Activated CD4-positive, CD25-positive, alpha-beta regulatory T cell treated with anti-CD3 and anti-CD28 coated beads, Interleukin-2, amount 50 U/mL, for 72 hours (primary cell): ENCODE data around the gene C3orf20.

Experiments
- DNase-seq: peaks from one replicate; pipeline ENCODE4 v3.0.0; 2021

Gene C3orf20

DNA sequence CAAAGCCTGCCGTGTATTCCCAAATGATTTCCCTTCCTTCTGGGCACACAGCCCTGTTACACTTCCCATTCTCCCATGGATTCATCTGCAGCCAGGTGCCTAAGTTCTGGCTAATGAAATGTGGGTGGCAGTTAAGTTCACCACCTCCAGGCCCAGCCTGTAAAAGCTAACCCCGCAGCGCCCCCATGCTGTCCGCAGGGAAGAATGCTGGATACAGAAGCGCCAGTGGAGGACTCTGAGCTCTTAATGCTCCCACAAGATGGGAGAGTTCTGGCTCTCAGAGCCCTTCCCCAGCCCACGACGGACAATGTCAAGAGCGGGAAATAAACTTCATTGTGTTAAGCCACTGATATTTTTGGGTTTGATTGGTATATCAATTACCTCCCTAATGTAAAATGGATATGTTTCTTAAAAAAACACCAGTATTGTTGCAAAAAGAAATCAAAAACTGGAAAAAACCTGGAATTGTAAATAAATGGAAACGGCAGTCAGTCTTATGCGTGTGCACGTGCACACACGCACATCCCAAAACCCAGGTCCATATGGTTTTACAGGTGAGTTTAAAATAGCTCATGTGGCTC is 106.1 kb downstream of the C3orf20 start:
- DNase-seq, result no peak

DNA sequence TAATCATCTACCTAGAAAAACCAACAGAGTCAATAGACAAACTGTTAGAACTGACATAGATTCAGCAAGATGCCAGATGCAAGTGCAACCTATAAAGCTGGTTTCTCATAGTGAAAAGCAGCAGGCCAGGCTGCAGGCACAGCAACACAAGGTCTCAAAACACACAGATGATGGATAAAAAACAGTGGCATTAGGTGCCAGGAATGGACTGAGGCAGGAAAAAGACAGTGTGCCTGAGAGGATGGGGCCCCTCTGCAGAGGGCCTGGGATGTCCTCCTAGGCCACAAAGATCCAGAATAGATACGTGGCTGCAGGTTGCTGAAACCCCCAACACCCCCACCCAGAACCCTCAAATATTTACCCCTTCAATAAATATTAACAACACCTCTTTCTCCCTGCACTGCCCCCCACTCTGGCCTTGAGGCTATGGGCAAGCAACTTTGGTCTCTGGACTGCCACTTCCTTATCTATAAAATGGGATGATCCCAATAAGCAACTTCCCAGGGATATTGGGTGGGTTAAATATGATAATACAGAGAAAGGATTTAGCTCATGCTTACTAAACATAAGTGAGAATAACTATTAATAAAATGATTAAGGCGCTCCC is 108.6 kb downstream of the C3orf20 start:
- DNase-seq, result no peak

DNA sequence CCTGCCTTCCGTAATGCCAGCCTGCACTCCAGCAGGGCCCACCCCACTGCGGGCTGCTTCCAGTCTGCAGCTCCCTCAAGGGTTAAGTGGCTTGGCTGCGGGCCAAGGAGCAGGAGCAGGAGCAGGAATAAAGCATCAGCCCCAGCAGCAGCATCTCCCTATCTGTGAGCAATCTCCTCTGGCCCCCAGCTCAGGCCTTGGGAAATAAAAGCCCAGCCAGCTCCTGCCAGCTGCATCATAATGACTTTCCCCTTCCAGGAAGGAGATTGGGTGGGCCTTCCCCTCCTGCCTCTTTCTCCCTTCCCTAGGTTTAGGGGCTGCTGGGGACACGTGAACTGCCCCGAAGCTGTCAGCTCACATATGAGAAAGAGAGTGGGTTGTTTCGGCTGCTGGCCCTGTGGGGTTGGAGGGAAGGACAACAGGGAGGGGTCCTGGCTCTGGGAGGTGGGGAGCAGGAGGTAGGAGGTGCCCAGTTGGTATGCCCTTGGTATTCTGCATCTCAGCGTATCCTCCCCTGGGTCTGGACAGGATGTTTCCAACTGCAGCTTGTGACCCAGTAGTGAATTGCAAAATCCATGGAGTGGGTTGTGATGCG is 109.2 kb downstream of the C3orf20 start:
- DNase-seq, result no peak

DNA sequence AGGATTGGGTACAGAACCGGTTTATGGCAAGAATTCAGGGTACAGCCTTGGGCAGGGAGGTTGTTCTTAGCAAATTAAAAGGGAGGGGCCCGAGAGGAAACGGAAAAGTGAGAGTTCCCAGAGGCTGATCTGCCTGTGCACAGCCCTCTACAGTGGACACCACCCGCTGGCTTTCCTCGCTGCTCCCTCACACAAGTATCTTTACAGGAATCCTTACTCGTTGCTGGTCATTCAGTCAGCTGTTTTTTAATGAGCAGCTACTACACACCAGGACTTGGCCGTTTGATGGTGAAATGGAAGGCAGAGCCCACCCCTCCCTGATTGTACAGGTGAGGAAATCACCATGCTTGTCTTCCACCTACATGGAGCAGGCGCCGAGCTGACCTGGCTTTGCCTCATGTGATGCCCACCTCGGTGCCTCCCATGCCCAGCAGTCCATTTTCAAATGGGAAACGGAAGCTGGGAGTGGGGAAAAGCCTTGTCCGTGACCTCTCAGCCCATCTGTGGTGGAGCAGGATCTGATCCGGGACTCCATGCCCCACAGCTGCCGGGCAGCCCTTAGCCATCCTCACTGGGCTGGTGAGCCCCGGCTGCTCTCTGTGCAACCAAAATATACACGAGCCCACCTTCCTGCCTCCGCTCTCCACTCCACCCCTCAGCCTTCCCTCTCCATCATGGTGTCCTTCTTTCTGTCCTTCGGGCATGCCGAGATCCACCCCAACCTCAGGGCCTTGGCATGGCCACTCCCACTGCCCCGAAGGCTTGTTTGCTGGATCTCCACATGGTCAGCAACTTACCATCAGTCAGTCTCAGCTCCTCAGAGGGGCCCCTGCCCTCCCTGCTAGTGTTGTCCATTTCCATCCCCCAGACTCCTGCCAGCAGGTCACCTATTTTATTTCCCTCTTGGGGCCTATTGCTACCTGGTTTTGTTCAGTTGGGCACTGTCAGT is 110.5 kb downstream of the C3orf20 start:
- no peak for DNase-seq

DNA sequence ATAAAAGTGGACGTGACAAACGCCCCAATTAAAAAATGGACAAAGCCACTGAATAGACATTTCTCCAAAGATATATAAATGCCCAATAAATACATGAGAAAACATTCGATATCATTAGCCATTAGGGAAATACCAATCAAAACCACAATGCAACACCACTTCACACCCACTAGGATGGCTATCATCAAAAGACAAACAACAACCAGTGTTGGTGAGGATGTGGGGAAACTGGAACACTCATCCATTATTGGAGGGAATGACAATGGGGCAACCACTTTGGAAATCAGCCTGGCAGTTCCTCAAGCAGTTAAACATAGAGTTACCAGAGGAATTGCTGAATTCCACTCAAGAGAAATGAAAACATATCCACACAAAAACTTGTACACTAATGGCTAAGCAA is 111.4 kb downstream of the C3orf20 start:
- no peak for DNase-seq

GRCh38 chr3:14787630-14788029 is 112.7 kb downstream of the C3orf20 start:
- DNase-seq, result no peak

DNA sequence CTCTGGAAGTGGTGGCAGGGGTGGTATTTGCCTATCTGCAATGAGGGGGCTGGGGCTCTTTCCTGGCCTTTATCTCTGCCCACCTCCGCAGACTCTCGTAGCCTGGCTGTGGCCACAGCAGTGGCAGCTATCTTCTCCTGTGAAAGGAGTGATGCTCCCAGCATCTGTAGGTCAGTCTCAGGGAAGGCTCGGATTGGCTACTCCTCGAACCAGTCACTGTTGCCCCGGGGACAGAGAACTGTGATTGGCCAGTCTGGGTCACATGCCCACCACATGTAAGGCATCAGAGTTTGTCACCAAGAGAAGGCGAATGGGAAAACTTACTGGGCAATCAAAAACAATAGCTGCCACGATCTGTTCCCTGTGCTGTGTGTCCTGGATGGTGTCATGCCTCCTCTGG is 113.7 kb downstream of the C3orf20 start:
- no peak for DNase-seq

DNA sequence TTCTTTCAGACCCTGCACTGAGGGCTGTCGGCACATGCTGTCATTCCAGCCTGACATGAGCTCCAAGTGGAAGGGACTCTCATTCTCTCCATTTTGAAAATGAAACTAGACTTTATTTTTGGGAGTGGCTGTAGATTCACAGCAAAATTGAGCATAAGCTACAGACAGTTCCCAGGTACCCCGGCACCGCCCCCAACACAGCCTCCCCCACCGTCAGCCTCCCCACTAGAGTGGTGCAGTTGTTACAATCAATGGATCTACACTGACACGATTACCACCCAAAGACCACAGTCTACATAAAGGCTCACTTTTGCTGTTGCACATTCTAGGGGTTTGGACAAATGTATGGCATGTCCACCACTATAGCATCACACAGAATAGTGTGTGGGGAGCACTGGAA is 114.3 kb downstream of the C3orf20 start:
- no peak for DNase-seq

- no peak for DNase-seq
Measured at GRCh38 chr3:14789640-14790285, 114.8 kb downstream of the C3orf20 start.

DNA sequence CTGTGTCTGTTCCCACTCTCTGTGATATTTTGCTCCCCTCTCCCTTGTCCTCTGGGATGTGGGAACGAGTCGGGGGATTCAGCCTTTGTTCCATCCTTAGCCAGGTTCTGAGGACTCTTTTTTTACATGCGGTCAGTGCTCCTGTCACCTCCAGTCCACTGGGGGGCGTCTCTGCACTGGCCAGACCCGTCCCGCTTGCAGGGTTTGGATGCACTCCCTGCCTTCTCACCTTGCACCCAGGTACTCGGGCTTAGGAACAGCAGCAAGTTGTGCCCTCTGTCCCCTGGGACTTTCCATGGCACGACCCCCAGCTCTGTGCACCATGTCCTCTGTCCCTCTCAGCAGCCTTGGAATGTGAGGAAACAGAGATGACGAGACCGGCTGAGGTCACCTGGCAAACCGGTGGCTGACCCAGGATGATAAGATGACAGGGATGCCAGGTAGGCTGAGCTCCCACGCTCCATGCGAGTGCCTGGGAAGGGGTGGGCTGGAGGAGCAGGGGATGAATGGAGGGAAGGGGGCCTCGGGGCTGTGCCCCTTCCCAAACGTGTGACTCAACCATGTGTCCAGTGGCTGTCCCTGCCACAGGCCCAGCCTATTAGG is 116.5 kb downstream of the C3orf20 start:
- DNase-seq, result no peak

- DNase-seq, result no peak
Measured at GRCh38 chr3:14792691-14793121, 117.8 kb downstream of the C3orf20 start.

DNA sequence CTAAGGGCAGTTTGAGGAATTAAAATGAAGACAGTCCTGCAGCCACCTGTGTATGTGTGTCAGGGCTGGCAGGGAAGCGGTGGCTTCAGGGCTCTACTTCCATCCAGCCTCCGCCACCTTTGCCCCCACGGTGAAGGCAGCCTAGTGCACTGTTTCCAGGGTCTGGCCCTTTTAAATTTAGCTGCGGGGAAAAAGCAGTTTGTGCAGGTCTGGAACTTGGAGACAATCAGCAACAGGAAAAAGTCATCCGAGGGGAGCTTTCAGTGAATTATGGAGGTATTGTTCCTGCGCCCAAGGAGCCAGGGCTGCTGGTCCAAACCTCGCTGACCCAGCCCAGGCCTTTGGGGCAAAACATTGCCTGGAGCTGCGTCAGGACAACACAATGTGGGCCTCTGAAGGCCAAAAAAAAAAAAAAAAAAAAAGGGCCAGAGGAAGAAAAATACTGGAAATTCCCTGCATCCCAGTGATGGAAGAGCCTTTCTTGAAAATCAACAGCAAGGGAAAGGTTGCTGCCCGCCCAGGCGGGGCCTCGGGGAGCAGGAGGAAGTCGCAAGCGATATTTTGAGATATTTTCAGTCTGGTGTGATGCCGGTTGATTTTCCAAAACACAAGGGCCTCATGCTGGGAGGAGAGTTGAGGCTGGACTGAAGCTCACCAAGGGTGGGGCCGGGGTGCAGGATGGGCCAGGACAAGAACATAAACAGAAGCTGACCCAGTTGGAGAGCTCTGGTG is 118.4 kb downstream of the C3orf20 start:
- DNase-seq, result no peak

DNA sequence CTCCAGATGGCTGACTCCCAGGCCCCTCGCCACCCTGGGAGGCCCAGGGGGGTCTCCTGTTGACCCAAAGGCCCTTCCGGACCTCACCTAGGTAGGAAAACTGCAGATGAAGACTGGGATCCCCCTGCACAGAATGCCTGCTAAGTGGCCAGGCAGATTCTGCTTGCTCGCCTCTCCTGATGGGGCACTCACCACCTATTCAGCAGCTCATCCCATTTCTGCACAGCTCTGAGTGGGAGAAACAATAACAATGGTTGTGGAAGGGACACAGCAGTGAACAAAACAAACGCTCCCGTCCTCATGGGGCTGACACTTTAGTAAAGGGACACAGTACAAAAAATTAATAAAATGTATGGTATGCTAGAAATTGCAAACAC is 118.9 kb downstream of the C3orf20 start:
- DNase-seq, result no peak

GRCh38 chr3:14794435-14794834 is 119.5 kb downstream of the C3orf20 start:
- DNase-seq, result no peak

GRCh38 chr3:14795996-14796395 is 121.1 kb downstream of the C3orf20 start:
- no peak for DNase-seq

DNA sequence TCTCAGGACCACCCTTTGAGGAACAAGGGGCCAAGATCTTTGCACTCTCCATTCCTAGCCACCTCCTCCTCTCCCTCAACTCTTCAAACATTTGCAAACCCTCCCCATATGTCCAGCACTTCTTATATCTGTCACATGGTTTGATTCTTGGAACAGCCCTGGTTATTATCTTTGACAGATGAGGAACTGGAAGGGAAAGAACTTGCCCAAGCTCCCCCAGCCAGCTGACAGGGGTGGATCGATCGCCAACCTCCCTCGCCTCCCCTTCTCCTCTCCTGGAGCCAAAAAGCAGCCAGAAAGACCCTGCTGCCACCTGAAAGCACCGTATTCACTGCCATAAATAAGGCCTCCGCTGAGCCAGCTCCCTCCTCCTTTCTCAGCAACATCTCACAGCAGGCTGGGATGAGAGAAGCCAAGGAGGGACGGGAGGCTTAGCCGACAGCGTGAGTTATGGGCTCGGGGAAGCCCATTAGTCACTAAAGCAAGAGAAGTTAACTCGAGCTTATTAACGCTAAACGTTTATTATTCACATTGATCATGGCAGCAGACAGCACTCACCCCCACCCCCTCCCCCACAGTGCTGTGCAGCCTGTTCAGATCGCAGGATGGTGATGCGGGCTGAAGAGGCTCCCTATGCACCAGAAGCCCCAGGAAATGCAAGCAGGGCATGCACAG is 121.6 kb downstream of the C3orf20 start:
- DNase-seq, result no peak

GRCh38 chr3:14797731-14798130 is 122.8 kb downstream of the C3orf20 start:
- no peak for DNase-seq

- no peak for DNase-seq
Measured at GRCh38 chr3:14798231-14798630, 123.3 kb downstream of the C3orf20 start.

GRCh38 chr3:14799146-14799545 is 124.2 kb downstream of the C3orf20 start:
- DNase-seq, result no peak

DNA sequence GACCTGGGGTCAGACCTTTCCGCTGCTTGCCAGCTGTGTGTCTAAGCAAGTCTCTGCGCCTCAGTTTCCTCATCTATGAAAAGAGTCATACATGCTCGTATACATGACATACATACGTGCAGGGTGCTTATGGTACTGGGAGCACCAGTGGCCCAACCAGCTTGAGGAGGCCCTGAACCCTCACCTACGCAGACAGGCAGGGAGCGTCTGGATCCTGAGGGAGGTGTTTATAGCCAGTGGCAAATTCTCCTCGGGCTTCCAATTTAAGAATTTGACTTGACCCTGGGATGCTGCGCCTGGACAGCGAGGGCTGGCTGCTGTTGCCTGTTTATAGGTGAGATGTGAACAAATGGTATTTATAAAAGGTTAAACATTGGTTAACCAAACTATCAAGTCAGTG is 126.1 kb downstream of the C3orf20 start:
- DNase-seq, result peak; percentile 1

GRCh38 chr3:14801668-14802380 is 126.9 kb downstream of the C3orf20 start:
- no peak for DNase-seq
